Measurements from ENCODE around the gene SOBP.

The SOBP gene

GRCh38 chr6:107682721-107683120 is 192.8 kb downstream of the SOBP start (continued):
- no peak for TF ChIP-seq ZNF280C (tag by site-specific recombination; IDR thresholded peaks at IDR 0.05)
- TF ChIP-seq ZEB2 (tag by site-specific recombination; IDR thresholded peaks at IDR 0.05) = no peak
- TF ChIP-seq ZNF10 (tag by site-specific recombination; IDR thresholded peaks at IDR 0.05) = no peak

- POLR2A ChIA-PET = no interaction called here
- no peak overlapping the region for H3K4me3 ChIP-seq (ENCODE audit: low read depth, low read length)
- no peak overlapping the region for H3K27ac ChIP-seq (ENCODE audit: extremely low read depth, low read depth, low read length)
- TF ChIP-seq ZNF660 (tag by site-specific recombination; IDR thresholded peaks at IDR 0.05) = no peak
- TF ChIP-seq ZBTB21 (tag by site-specific recombination; IDR thresholded peaks at IDR 0.05) = no peak
- H3K36me3 ChIP-seq (ENCODE audit: control insufficient read depth in 2 of 2, insufficient read depth in 1 of 2, low read length in 2 of 2) = no peaks in the 10 kb centered on the region
- CTCF ChIA-PET = interaction anchor here (0.5 to 0.8 kb wide), 3 partner anchors 9 to 210 kb away, joined by 3 read pairs; no protein-coding TSS in a partner anchor
- no peaks in the 10 kb centered on the region for H3K4me1 ChIP-seq (ENCODE audit: control insufficient read depth, insufficient read depth, low read length)
- H3K9me3 ChIP-seq (ENCODE audit: control insufficient read depth, insufficient read depth, low read depth, low read length) = no peaks in the 10 kb centered on the region
Measured at GRCh38 chr6:107683183-107683582, 193.3 kb downstream of the SOBP start.

- CTCF ChIA-PET = interaction anchor here (0.9 to 1.8 kb wide), 5 partner anchors 8 to 164 kb away, joined by 3 to 7 read pairs (median 3); no protein-coding TSS in a partner anchor
- no peak overlapping the region for H3K27ac ChIP-seq (ENCODE audit: extremely low read depth, low read depth, low read length)
- H3K4me1 ChIP-seq (ENCODE audit: control insufficient read depth, insufficient read depth, low read length) = no peaks in the 10 kb centered on the region
- no peaks in the 10 kb centered on the region for H3K9me3 ChIP-seq (ENCODE audit: control insufficient read depth, insufficient read depth, low read depth, low read length)
- no peaks in the 10 kb centered on the region for H3K36me3 ChIP-seq (ENCODE audit: control insufficient read depth in 2 of 2, insufficient read depth in 1 of 2, low read length in 2 of 2)
- TF ChIP-seq OVOL3 (tag by site-specific recombination; IDR thresholded peaks at IDR 0.05) = no peak
- TF ChIP-seq ZNF768 (tag by site-specific recombination; IDR thresholded peaks at IDR 0.05) = no peak
- no peak for TF ChIP-seq ZNF830 (tag by site-specific recombination; IDR thresholded peaks at IDR 0.05; ENCODE audit: low read depth)
- TF ChIP-seq ZFP3 (tag by site-specific recombination; IDR thresholded peaks at IDR 0.05; ENCODE audit: low read depth) = no peak
- TF ChIP-seq ZNF292 (tag by site-specific recombination; IDR thresholded peaks at IDR 0.05; ENCODE audit: borderline replicate concordance, low read depth) = no peak
- no peak for TF ChIP-seq ZNF311 (tag by site-specific recombination; IDR thresholded peaks at IDR 0.05; ENCODE audit: borderline replicate concordance)
- TF ChIP-seq BCL11B (tag by site-specific recombination; IDR thresholded peaks at IDR 0.05; ENCODE audit: low read depth) = no peak
- no peak for TF ChIP-seq ZNF146 (tag by site-specific recombination; IDR thresholded peaks at IDR 0.05)
- no peak for TF ChIP-seq ZBTB7A (tag by site-specific recombination; IDR thresholded peaks at IDR 0.05; ENCODE audit: low read depth)
- no peak for TF ChIP-seq ZNF518A (tag by site-specific recombination; conservative IDR thresholded peaks at IDR 0.05; ENCODE audit: low read depth)
- TF ChIP-seq IKZF3 (tag by site-specific recombination; IDR thresholded peaks at IDR 0.05) = no peak
- TF ChIP-seq ZNF555 (tag by site-specific recombination; conservative IDR thresholded peaks at IDR 0.05) = no peak
- no peak for TF ChIP-seq ZNF48 (tag by site-specific recombination; IDR thresholded peaks at IDR 0.05)
- TF ChIP-seq ZNF19 (tag by site-specific recombination; IDR thresholded peaks at IDR 0.05; ENCODE audit: low read depth) = no peak
- no peak for TF ChIP-seq BCL11A (tag by site-specific recombination; IDR thresholded peaks at IDR 0.05; ENCODE audit: low read depth)
- no peak for TF ChIP-seq ZNF660 (tag by site-specific recombination; IDR thresholded peaks at IDR 0.05)
- no peak for TF ChIP-seq ZNF391 (tag by site-specific recombination; IDR thresholded peaks at IDR 0.05; ENCODE audit: borderline replicate concordance, low read depth)
- no peak for TF ChIP-seq ZNF423 (tag by site-specific recombination; IDR thresholded peaks at IDR 0.05)
- no peak for TF ChIP-seq KLF8 (tag by site-specific recombination; IDR thresholded peaks at IDR 0.05)
- TF ChIP-seq ZNF670 (tag by site-specific recombination; IDR thresholded peaks at IDR 0.05; ENCODE audit: low read depth) = no peak
- H3K4me3 ChIP-seq (ENCODE audit: low read depth, low read length) = no peak overlapping the region
- POLR2A ChIA-PET = no interaction called here
Measured at GRCh38 chr6:107684996-107685395, 195.1 kb downstream of the SOBP start.

Measured in HEK293 (cell line).